ENCODE measurements around the gene G6PC3. TPM values are rescaled to one million over a fixed set of nuclear protein-coding genes. Genes with fewer than 3 reads are reported as not detected.
"Not testable (repeated sequence)": the region's sequence is repeated elsewhere in the genome, so short reads cannot be mapped to it uniquely, and the experiment has no call there.

The G6PC3 gene
- total RNA-seq, 2 donors from 2014 or later, result 14.9 to 22.8 TPM

DNA sequence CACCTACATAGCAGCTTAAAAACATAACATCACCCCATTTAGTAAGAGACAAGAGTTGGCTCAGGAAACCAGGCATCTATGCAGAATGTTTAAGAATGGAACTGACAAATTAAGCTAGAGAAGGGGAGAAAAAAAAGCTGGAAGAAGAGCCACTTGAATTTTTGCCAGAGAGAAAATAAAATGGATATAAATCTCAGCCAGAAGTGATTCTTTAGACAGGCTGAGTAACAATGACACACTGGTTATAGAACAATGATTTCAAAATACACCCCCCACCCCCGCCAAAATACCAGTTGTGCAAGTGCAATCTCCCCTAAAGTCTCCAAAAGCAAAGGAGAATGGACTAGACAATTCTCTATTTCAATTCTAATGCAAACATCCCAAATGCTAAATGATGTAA is 26.5 kb upstream of the G6PC3 start:
- H3K27ac Mint-ChIP-seq, result no peak overlapping the region
- ATAC-seq (replicated peaks), result no peak

DNA sequence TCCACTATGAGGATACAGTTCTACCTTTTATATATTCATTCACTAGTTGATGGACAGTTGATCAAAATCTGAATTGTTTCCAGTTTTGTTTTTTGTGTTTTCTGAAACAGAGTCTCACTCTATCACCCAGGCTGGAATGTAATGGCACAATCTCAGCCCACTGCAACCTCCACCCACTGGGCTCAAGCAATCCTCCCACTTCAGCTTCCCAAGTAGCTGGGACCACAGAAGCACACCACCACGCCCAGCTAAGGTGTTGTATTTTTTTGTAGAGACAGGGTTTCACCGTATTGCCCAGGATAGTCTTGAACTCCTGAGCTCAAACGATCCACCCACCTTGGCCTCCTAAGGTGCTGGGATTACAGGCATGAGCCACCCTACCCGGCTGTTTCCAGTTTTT is 25.0 kb upstream of the G6PC3 start:
- Mint-ChIP-seq H3K4me3 (no peak overlapping the region), H3K4me1 (peaks cover 8% of the 10 kb centered on the region), H3K27me3 (no peaks in the 10 kb centered on the region), H3K36me3 (ENCODE audit: low read depth) (peaks cover 80% of the 10 kb centered on the region), H3K9me3 (no peaks in the 10 kb centered on the region), H3K27ac (no peak overlapping the region)
- no peak for ATAC-seq (replicated peaks)

More for the DNA sequence above, 26.5 kb upstream of the G6PC3 start:
- Mint-ChIP-seq H3K27me3 (no peaks in the 10 kb centered on the region), H3K36me3 (ENCODE audit: low read depth) (peaks cover 78% of the 10 kb centered on the region), H3K4me3 (no peak overlapping the region), H3K4me1 (peaks cover 11% of the 10 kb centered on the region), H3K9me3 (no peaks in the 10 kb centered on the region)

DNA sequence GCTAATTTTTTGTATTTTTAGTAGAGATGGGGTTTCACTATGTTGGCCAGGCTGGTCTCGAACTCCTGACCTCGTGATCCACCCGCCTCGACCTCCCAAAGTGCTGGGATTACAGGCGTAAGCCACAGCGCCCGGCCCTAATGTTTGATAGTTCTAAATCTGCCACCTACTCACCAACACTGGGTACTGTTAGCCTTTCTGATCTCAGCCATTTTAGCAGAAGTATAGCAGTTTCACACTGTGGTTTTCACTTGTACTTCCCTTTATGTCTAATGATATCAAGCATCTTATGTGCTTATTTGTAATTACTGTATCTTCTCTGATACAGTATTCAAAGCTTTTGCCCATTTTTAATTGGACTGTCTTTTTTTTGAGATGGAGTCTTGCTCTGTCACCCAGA is 23.6 kb upstream of the G6PC3 start:
- peaks cover 81% of the 10 kb centered on the region for H3K36me3 Mint-ChIP-seq (ENCODE audit: low read depth)
- H3K4me1 Mint-ChIP-seq; H3K4me3 Mint-ChIP-seq; H3K27ac Mint-ChIP-seq; H3K9me3 Mint-ChIP-seq; H3K27me3 Mint-ChIP-seq; ATAC-seq (replicated peaks): not testable (repeated sequence)

DNA sequence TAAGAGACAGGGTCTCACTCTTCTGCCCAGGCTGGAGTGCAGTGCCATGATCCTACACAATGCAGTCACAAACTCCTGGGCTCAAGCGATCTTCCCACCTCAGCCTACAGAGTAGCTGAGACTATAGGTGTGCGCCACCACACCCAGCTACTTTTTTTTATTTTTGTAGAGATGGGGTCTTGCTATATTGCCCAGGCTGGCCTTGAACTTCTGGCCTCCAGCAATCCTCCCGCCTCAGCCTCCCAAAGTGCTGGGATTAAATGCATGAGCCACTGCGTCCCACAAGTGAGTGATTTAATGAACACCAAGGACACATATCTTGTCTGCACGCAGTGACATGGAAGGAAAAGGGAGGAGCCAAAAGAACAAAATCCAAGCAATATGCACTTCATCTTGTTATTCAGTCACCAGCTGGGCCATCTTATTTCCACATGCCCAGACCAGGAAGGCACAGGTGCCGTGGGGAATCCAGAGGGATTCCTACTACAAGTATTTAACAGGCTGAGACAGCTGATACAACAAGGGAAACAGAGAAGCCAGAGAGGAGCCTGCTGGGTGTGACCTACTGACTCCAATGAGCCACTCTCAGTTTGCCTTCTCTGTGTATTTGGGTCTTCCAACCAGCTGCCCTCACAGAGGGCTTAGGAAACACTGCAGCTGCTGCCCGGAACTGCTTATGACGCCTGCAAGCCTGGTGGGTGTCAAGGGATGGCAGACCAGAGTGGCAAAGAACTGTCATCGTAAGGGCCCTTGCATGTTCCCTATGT is 21.1 kb upstream of the G6PC3 start:
- Mint-ChIP-seq H3K36me3 (ENCODE audit: low read depth) (peaks cover 88% of the 10 kb centered on the region), H3K27me3 (no peaks in the 10 kb centered on the region), H3K9me3 (no peaks in the 10 kb centered on the region), H3K27ac (no peak overlapping the region), H3K4me3 (no peak overlapping the region), H3K4me1 (peaks cover 9% of the 10 kb centered on the region)
- ATAC-seq (replicated peaks), result no peak

DNA sequence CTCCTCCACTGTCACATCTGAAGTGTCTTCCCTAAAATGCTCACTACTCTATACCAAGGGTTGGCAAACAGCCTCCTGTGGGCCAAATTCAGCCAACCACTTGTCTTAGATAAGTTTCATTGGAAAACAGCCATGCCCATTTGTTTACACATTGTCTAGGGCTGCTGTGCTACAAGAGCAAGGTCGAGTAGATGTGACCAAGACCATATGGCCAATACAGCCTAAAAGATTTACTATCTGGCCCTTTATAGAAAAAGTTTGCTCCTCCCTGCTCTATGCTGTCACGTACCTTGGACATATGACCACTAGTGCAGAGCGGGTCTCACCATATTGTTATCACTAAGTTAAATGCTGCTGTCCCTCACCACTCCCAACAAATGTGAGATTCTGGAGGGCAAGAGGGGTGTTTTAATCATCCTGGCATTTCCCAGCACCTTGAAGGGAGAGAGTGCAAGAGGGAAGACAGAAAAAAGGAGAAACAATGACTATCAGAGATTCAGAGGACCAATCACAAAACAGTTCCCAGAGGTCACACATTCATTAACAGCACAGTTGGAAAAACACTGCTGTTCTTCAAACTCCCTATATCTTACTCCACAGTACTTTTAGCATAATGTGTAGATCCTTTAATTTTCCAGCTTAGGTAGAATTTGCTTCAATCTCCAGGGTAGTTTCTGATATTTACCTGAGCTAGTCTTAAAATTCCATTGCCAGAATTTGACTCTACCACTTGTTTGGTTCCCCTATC is 17.2 kb upstream of the G6PC3 start:
- peaks cover 9% of the 10 kb centered on the region for H3K4me1 Mint-ChIP-seq
- H3K27me3 Mint-ChIP-seq, result no peaks in the 10 kb centered on the region
- no peak overlapping the region for H3K27ac Mint-ChIP-seq
- no peak overlapping the region for H3K4me3 Mint-ChIP-seq
- ATAC-seq (replicated peaks), result no peak
- peaks cover 92% of the 10 kb centered on the region for H3K36me3 Mint-ChIP-seq (ENCODE audit: low read depth)
- no peaks in the 10 kb centered on the region for H3K9me3 Mint-ChIP-seq

DNA sequence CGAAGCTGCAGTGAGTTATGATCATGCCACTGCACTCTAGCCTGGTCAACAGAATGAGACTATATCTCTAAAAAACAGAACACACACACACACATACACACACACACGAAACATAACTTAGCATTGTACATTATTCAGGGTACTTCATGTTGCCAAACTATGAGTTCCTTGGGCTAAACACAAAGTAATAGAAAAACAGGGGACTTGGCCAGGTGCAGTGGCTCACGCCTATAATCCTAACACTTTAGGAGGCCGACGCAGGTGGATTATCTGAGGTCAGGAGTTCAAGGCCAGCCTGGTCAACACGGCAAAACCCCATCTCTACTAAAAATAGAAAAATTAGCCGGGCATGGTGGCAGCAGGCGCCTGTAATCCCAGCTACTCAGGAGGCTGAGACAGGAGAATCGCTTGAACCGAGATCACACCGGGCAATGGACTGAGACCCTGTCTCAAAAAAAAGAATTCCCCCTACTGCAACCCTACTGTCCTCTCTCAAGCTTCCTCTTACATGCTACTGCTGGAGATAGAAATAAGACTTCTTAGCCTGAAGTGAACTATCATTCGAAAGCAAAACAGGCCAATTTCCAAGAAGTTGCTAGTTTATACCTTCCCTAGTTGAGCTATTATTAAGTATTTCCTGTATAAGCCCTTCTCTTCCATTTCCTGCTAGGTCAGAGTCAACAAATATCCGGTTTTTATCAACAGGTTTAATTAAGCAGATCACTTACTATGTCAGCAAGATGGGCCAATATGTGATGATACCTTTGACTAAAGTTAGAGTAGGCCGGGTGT is 11.2 kb upstream of the G6PC3 start:
- H3K9me3 Mint-ChIP-seq, result no peaks in the 10 kb centered on the region
- no peak for ATAC-seq (replicated peaks)
- H3K27ac Mint-ChIP-seq, result no peak overlapping the region
- H3K27me3 Mint-ChIP-seq, result no peaks in the 10 kb centered on the region
- peaks cover 93% of the 10 kb centered on the region for H3K36me3 Mint-ChIP-seq (ENCODE audit: low read depth)
- peaks cover 15% of the 10 kb centered on the region for H3K4me1 Mint-ChIP-seq
- no peak overlapping the region for H3K4me3 Mint-ChIP-seq

DNA sequence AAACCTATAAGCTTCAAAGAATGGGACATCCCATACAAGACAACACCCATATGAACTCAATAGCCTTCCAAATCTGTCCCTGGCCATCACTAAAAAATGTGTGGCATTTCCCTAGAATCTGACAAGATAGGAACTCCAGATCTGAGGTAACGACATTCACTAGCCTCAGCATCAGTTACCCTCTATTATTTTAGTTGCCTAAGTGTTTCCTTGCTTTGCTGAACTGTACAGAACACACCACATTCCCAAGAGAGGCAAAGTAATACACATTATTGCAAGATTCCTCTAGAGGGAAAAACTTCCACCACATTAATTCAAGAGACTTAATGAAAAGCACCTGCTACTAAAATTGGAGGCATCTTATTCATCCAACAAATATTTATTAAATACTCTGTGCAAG is 9.1 kb upstream of the G6PC3 start:
- Mint-ChIP-seq H3K27ac (no peak overlapping the region), H3K4me3 (no peak overlapping the region), H3K36me3 (ENCODE audit: low read depth) (peaks cover 89% of the 10 kb centered on the region), H3K27me3 (no peaks in the 10 kb centered on the region), H3K9me3 (no peaks in the 10 kb centered on the region), H3K4me1 (peaks cover 22% of the 10 kb centered on the region)
- ATAC-seq (replicated peaks), result no peak

DNA sequence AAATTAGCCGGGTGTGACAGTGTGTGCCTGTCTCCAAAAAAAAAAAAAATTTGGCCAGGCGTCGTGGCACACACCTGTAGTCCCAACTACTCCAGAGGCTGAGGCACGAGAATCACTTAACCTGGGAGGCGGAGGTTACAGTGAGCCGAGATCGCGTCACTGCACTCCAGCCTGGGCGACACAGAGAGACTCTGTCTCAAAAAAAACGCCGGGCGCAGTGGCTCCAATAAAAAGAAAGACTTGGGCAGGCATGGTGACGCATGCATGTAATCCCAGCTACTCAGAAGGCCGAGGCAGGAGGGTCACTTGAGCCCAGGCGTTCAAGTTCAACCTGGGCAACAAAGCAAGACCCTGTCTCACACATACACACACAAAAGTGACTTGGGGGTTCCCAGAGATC is 7.7 kb upstream of the G6PC3 start:
- Mint-ChIP-seq H3K9me3 (no peaks in the 10 kb centered on the region), H3K4me1 (peaks cover 22% of the 10 kb centered on the region), H3K36me3 (ENCODE audit: low read depth) (peaks cover 79% of the 10 kb centered on the region), H3K27me3 (no peaks in the 10 kb centered on the region), H3K4me3 (peak overlapping the region; percentile 50), H3K27ac (no peak overlapping the region)
- no peak for ATAC-seq (replicated peaks)

DNA sequence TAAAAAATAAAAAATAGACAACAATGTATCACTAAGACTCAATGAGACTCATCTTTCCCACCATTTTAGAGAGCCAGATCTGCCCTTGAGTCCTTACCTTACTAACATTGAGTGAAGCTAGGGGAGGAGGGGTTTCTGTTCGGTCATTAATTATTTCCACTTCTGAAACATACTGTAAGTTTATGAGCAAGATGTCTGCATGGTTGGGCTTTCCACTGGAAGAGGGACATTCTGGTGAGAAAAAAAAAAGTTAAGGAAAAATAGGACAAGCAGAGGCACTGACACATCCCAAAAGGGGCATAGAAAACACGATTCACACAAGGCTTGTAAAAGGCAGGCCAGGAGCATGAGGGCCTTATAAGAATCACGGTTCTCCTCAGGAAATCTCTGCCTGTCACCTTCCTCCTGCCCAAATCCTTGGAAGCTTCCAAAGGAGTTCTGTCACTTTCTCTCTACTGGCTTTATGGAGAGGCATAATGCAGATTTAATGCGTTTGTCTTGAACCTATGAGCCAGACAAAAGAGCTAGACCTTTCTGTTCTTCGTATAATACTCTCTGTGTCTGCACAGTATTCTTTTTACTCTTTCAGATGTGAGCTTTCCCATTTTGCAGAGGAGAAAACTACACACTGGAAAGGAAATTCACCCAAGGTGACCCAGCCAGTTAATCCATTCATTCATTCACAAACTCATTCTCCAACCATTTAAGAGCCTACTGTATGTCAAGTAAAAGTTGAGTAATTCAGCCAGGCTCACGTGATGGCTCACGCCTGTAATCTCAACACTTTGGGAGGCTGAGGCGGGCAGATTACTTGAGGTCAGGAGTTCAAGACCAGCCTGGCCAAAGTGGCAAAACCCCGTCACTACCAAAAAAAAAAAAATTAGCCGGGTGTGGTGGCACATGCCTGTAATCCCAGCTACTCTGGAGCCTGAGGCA is 6.6 kb upstream of the G6PC3 start:
- Mint-ChIP-seq H3K4me1 (peaks cover 26% of the 10 kb centered on the region), H3K9me3 (no peaks in the 10 kb centered on the region), H3K4me3 (peak overlapping the region; percentile 50), H3K36me3 (ENCODE audit: low read depth) (peaks cover 68% of the 10 kb centered on the region), H3K27me3 (no peaks in the 10 kb centered on the region), H3K27ac (peak overlapping the region; percentile 66)
- no peak for ATAC-seq (replicated peaks)

DNA sequence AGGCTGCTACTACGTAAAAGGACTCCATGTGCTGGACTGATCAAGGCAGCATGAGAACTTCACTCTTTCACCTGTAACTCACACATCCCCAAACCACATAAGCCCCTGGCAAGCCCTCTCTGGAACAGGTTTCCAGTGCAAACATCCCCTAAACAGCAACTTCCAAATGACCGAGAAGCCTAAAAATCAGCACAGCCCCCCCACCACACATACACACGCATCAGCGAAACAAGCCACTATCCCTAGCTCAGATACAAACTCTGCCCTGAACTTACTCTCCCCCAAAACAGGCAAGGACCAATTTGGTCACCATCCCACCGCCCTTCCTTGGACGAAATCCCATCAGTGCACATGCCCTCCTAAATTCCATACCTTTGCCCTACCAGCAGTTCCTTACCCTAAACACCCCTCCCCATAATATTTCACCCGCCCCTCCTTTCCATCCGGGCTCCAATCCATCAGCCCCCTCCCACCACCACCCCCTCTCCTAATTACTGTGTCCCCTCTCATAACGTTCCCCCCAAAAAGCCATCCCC is 4.8 kb upstream of the G6PC3 start:
- peaks cover 31% of the 10 kb centered on the region for H3K4me1 Mint-ChIP-seq
- H3K4me3 Mint-ChIP-seq, result peak overlapping the region; percentile 100
- peaks cover 51% of the 10 kb centered on the region for H3K36me3 Mint-ChIP-seq (ENCODE audit: low read depth)
- H3K27ac Mint-ChIP-seq, result peak overlapping the region; percentile 100
- no peak for ATAC-seq (replicated peaks)
- H3K9me3 Mint-ChIP-seq, result no peaks in the 10 kb centered on the region
- no peaks in the 10 kb centered on the region for H3K27me3 Mint-ChIP-seq

DNA sequence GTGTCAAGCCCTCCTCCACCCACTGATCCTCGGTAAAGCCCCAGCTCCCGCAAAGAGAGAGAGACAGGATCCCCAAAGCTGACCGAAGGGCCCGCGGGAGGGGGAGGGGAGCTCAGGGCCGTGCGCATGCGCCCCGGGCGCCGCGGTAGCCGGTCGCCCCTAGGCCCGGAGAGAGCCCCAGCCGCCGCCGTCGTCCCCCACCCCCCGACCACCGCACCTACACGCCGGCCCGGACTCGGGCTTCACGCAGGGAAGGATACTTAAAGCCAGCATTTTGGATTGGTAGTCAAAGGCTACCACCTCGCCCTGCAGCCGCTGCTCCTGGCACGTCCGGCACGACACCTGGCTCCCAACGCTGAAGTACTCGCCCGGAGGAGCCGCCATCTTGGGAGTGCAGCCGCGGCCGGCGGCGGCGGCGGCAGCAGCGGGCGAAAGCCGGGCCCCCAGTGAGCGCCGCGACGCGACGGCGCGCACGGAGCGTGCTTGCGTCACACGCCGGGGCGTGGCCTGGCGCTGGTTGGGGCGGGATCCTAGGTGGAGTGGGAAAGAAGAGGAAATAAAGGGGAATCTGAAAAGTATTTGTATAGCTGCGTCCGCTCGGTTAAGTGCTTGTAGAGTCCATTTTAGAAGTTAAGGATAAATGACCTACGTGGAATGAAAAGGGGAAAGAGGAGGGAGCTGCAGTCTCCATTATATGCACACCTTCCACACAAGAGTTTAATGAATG is 4.2 kb upstream of the G6PC3 start, which contains the start of gene LSM12:
Gene LSM12, minus strand, starts transcription at position 468 of the 727 bp plus-strand sequence. Its CDS starts 84 bp downstream, at position 384.
- H3K4me1 Mint-ChIP-seq, result peaks cover 30% of the 10 kb centered on the region
- H3K4me3 Mint-ChIP-seq, result peak within 1 kb of the TSS; percentile 100
- no peaks in the 10 kb centered on the region for H3K9me3 Mint-ChIP-seq
- no peaks in the 10 kb centered on the region for H3K27me3 Mint-ChIP-seq
- peak within 1 kb of the TSS; percentile 100 for H3K27ac Mint-ChIP-seq
- peaks cover 44% of the 10 kb centered on the region for H3K36me3 Mint-ChIP-seq (ENCODE audit: low read depth)
- ATAC-seq (replicated peaks), result peak; percentile 80

DNA sequence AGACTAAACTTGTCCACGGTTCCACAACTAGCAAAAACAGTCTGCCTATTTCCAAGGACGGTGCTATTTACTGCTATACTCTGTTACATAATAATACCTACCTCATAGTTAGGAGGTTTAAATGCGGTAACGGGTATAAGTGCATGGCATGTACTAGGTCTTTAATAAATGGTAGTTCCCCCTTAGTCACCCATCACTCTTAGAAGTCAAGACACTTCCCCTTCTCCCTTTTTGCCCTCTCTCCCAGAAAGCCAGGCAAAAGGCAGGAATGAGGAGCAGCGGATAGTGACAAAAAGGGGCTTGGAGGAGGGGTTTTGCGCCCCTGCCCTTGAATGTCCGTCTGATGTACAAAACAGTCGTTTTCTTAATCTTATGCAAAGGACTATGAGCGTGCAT is 3.0 kb upstream of the G6PC3 start:
- peaks cover 33% of the 10 kb centered on the region for H3K36me3 Mint-ChIP-seq (ENCODE audit: low read depth)
- no peaks in the 10 kb centered on the region for H3K27me3 Mint-ChIP-seq
- H3K4me1 Mint-ChIP-seq, result peaks cover 34% of the 10 kb centered on the region
- ATAC-seq (replicated peaks), result no peak
- H3K27ac Mint-ChIP-seq, result no peak overlapping the region
- no peaks in the 10 kb centered on the region for H3K9me3 Mint-ChIP-seq
- H3K4me3 Mint-ChIP-seq, result peak overlapping the region; percentile 100

DNA sequence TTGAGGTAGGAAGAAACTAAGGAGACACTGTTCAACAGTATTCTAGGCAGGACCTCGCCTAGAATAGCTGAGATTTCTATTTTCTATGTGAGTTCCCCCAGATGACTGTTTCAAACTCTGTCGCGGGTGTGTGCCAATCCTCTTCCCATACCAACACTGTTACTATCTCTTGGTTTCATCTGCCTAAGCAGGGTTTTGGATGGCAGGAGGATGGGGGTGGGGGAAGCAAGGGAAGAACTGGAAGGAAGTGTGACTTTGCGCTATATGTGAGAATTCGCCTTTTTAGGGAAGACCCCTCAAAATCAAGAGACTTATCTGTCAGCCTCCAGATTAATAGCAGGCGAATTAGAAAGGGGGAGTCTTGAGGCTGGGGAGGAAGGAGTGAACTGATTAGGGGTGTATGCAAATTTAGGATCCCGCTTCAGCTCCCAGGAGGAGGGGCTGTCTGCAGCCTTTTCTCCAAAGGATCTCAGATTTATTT is 521 bp upstream of the G6PC3 start:
- peak overlapping the region; percentile 97 for H3K27ac Mint-ChIP-seq

More for the DNA sequence above, 521 bp upstream of the G6PC3 start:
- H3K4me1 Mint-ChIP-seq, result peaks cover 24% of the 10 kb centered on the region
- H3K9me3 Mint-ChIP-seq, result no peaks in the 10 kb centered on the region
- no peaks in the 10 kb centered on the region for H3K27me3 Mint-ChIP-seq
- peak overlapping the region; percentile 89 for H3K4me3 Mint-ChIP-seq
- peaks cover 11% of the 10 kb centered on the region for H3K36me3 Mint-ChIP-seq (ENCODE audit: low read depth)
- ATAC-seq (replicated peaks), result no peak

Data from activated T-helper 17 cell treated with anti-CD3 and anti-CD28 coated beads, Interleukin-2, amount 50 U/mL, for 72 hours (primary cell).